ENCODE measurements around the gene UTP14C.

DNA sequence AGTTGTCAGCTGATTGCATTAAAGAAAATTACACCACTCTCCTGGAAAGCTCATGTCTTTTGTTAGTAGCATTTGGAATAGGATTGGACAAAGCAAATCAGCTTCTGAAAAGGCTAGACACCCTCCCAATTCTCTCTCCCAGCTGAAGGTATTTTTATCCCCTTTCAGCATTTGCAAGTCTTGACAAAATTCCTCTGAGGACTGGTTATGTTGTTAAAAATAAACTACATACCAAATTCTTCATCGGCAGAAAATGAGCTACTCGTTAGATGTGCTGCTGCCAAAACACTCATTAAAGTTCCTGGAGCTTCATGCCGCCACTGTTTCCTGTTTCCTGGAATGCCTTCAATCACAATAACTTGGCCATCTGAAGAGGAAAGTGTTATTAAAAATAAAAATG lies 37.1 kb downstream of the UTP14C start:
- TF ChIP-seq, protein P1, sequence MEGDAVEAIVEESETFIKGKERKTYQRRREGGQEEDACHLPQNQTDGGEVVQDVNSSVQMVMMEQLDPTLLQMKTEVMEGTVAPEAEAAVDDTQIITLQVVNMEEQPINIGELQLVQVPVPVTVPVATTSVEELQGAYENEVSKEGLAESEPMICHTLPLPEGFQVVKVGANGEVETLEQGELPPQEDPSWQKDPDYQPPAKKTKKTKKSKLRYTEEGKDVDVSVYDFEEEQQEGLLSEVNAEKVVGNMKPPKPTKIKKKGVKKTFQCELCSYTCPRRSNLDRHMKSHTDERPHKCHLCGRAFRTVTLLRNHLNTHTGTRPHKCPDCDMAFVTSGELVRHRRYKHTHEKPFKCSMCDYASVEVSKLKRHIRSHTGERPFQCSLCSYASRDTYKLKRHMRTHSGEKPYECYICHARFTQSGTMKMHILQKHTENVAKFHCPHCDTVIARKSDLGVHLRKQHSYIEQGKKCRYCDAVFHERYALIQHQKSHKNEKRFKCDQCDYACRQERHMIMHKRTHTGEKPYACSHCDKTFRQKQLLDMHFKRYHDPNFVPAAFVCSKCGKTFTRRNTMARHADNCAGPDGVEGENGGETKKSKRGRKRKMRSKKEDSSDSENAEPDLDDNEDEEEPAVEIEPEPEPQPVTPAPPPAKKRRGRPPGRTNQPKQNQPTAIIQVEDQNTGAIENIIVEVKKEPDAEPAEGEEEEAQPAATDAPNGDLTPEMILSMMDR (IDR thresholded peaks at IDR 0.05) = no peak
- peak in 1 of 2 donors; percentile 41 for TF ChIP-seq POLR2AphosphoS5 (IDR thresholded peaks at IDR 0.05; ENCODE audit: insufficient read depth in 1 of 2, low read depth in 1 of 2)
- no peak for TF ChIP-seq POLR2A (IDR thresholded peaks at IDR 0.05)

Measured in vagina (tissue), 2 donors.